Vagina (tissue), 2 donors: ENCODE measurements around the gene PCNA. TPM values are rescaled to one million over a fixed set of nuclear protein-coding genes. Genes with fewer than 3 reads are reported as not detected.
"Not testable (repeated sequence)": the region's sequence is repeated elsewhere in the genome, so short reads cannot be mapped to it uniquely, and the experiment has no call there.

Experiments
- DNase-seq, 2 donors: peaks; one replicate each; pipeline ENCODE4 v3.0.0-alpha.2; 2017; ENCODE audit errors: extremely low spot score in 2 of 2
- H3K27ac ChIP-seq: fragments of 200-600 bp; sonication (generic); one replicate; pipeline ENCODE4 v1.5.1; 2019
- H3K27me3 ChIP-seq: fragments of 200-600 bp; sonication (generic); one replicate; pipeline ENCODE4 v1.5.1; 2019
- H3K36me3 ChIP-seq, 2 donors: fragments of 200-600 bp; sonication (generic); one replicate each; pipeline ENCODE4 v1.5.1; 2017 to 2019
- H3K4me1 ChIP-seq: fragments of 200-600 bp; sonication (generic); one replicate; pipeline ENCODE4 v1.5.1; 2019
- H3K4me3 ChIP-seq, 2 donors: fragments of 200-600 bp; sonication (generic); 1 replicate in 1 of 2; 2 replicates in 1 of 2; pipeline ENCODE4 v1.5.1; 2016 to 2019
- H3K9me3 ChIP-seq: fragments of 200-600 bp; sonication (generic); one replicate; pipeline ENCODE4 v1.5.1; 2019
- CTCF ChIP-seq, 3 experiments: fragments of 450-650 bp in 2 of 3; fragments of 200-600 bp in 1 of 3; sonication (generic) in 1 of 3; IDR thresholded peaks; one replicate each; pipeline ENCODE4 v1.5.1; 2017 to 2019; ENCODE audit warnings: antibody characterized with exemption in 3 of 3, mild to moderate bottlenecking in 2 of 3, moderate library complexity in 2 of 3
- POLR2A ChIP-seq, 2 donors: fragments of 450-650 bp; IDR thresholded peaks; one replicate each; pipeline ENCODE4 v1.6.1; 2017; ENCODE audit warnings: antibody characterized with exemption in 2 of 2, mild to moderate bottlenecking in 2 of 2, moderate library complexity in 2 of 2
- POLR2AphosphoS5 ChIP-seq, 2 donors: sonication (generic); formaldehyde crosslinking; IDR thresholded peaks; one replicate each; pipeline ENCODE4 v1.9.0; 2017; ENCODE audit warnings: antibody characterized with exemption in 2 of 2, mild to moderate bottlenecking in 2 of 2, low read depth in 1 of 2; ENCODE audit not compliant: insufficient read depth in 1 of 2
- intact Hi-C: fragments of 100-400 bp; cut with DNase I; formaldehyde crosslinking; loops from one replicate; pipeline ENCODE4 v1.15.1; 2023
- total RNA-seq: library from RNA; depleted of rRNA; stranded (reverse); fragments of >200 nt; gene quantifications from one replicate; pipeline ENCODE4 v1.2.3, GENCODE V29; 2016

PCNA gene
- total RNA-seq, 1 donor from 2014 or later: 42.2 TPM

- Histone ChIP-seq H3K4me3 (no peak overlapping the region), H3K9me3 (no peaks in the 10 kb centered on the region), H3K27ac (no peak overlapping the region), H3K36me3 (no peaks in the 10 kb centered on the region), H3K27me3 (no peaks in the 10 kb centered on the region), H3K4me1 (no peaks in the 10 kb centered on the region)
- intact Hi-C loops: no loop called here
- no peak for DNase-seq
- TF ChIP-seq CTCF (IDR thresholded peaks at IDR 0.05) (no peak), POLR2A (IDR thresholded peaks at IDR 0.05) (no peak), POLR2AphosphoS5 (IDR thresholded peaks at IDR 0.05; ENCODE audit: insufficient read depth in 1 of 2, low read depth in 1 of 2) (no peak)
These were observed 34.4 kb downstream of the PCNA start for GRCh38 chr20:5085380-5085779.

- Histone ChIP-seq H3K4me3 (no peak overlapping the region), H3K36me3 (no peaks in the 10 kb centered on the region), H3K9me3 (no peaks in the 10 kb centered on the region), H3K27me3 (no peaks in the 10 kb centered on the region), H3K4me1 (no peaks in the 10 kb centered on the region), H3K27ac (no peak overlapping the region)
- intact Hi-C loops: no loop called here
- DNase-seq: no peak
- TF ChIP-seq POLR2A (IDR thresholded peaks at IDR 0.05) (no peak), CTCF (IDR thresholded peaks at IDR 0.05) (no peak), POLR2AphosphoS5 (IDR thresholded peaks at IDR 0.05; ENCODE audit: insufficient read depth in 1 of 2, low read depth in 1 of 2) (peak in 1 of 2 donors; percentile 18)
These were observed 39.3 kb downstream of the PCNA start for GRCh38 chr20:5080384-5080877.

GRCh38 chr20:5078399-5078958 is 41.3 kb downstream of the PCNA start:
- intact Hi-C loops: no loop called here
- H3K4me3 ChIP-seq: peak overlapping the region in 1 of 2 donors; percentile 24
- no peak for DNase-seq
- H3K9me3 ChIP-seq: no peaks in the 10 kb centered on the region
- H3K27me3 ChIP-seq: no peaks in the 10 kb centered on the region
- H3K36me3 ChIP-seq: no peaks in the 10 kb centered on the region
- H3K4me1 ChIP-seq: peaks cover 8% of the 10 kb centered on the region
- TF ChIP-seq POLR2A (IDR thresholded peaks at IDR 0.05) (no peak), CTCF (IDR thresholded peaks at IDR 0.05) (no peak), POLR2AphosphoS5 (IDR thresholded peaks at IDR 0.05; ENCODE audit: insufficient read depth in 1 of 2, low read depth in 1 of 2) (no peak)
- peak overlapping the region; percentile 57 for H3K27ac ChIP-seq

GRCh38 chr20:5077761-5078387 is 41.9 kb downstream of the PCNA start:
- H3K27me3 ChIP-seq: no peaks in the 10 kb centered on the region
- TF ChIP-seq CTCF (IDR thresholded peaks at IDR 0.05) (no peak), POLR2A (IDR thresholded peaks at IDR 0.05) (no peak), POLR2AphosphoS5 (IDR thresholded peaks at IDR 0.05; ENCODE audit: insufficient read depth in 1 of 2, low read depth in 1 of 2) (no peak)
- no peak for DNase-seq
- peak overlapping the region in 1 of 2 donors; percentile 24 for H3K4me3 ChIP-seq
- no peaks in the 10 kb centered on the region for H3K36me3 ChIP-seq
- intact Hi-C loops: no loop called here
- H3K9me3 ChIP-seq: no peaks in the 10 kb centered on the region
- peaks cover 14% of the 10 kb centered on the region for H3K4me1 ChIP-seq
- H3K27ac ChIP-seq: peak overlapping the region; percentile 57

- H3K27ac ChIP-seq, DNase-seq, H3K27me3 ChIP-seq, H3K4me3 ChIP-seq, H3K9me3 ChIP-seq, H3K36me3 ChIP-seq, intact Hi-C loops: not testable (repeated sequence)
- H3K4me1 ChIP-seq: peaks cover 17% of the 10 kb centered on the region
These were observed 42.8 kb downstream of the PCNA start for GRCh38 chr20:5076913-5077312.
